Esophagus muscularis mucosa (tissue), 4 donors: ENCODE measurements around the gene RABL2A.
"Not testable (repeated sequence)": the region's sequence is repeated elsewhere in the genome, so short reads cannot be mapped to it uniquely, and the experiment has no call there.

Experiments
- EP300 ChIP-seq: sonication (generic); formaldehyde crosslinking; IDR thresholded peaks from one replicate; pipeline ENCODE4 v1.6.1; 2017; ENCODE audit warnings: antibody characterized with exemption
- POLR2A ChIP-seq: fragments of 450-650 bp; IDR thresholded peaks from one replicate; pipeline ENCODE4 v1.6.1; 2017; ENCODE audit warnings: antibody characterized with exemption, moderate library complexity, mild to moderate bottlenecking, low read depth
- POLR2AphosphoS5 ChIP-seq, 2 donors: sonication (generic); formaldehyde crosslinking; IDR thresholded peaks; one replicate each; pipeline ENCODE4 v1.6.1; 2017; ENCODE audit warnings: antibody characterized with exemption in 2 of 2
- TF ChIP-seq, protein P1 (sequence below), 3 experiments: fragments of 200-600 bp in 2 of 3; fragments of 450-650 bp in 1 of 3; sonication (generic) in 2 of 3; IDR thresholded peaks; one replicate each; pipeline ENCODE4 v1.5.1; 2017 to 2019; ENCODE audit warnings: antibody characterized with exemption in 3 of 3, mild to moderate bottlenecking in 2 of 3, moderate library complexity in 1 of 3

DNA sequence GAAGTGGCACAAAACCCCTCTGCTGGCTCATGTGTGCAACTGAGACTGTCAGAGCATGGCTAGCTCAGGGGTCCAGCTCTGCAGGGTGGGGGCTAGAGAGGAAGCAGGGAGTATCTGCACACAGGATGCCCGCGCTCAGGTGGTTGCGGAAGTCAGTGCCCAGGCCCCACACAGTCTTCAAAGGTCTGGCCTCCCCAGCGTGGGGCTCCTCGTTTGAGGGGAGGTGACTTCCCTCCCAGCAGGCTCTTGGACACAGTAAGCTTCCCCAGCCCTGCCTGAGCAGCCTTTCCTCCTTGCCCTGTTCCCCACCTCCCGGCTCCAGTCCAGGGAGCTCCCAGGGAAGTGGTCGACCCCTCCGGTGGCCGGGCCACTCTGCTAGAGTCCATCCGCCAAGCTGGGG lies 29.9 kb upstream of the RABL2A start:
- TF ChIP-seq, protein P1, sequence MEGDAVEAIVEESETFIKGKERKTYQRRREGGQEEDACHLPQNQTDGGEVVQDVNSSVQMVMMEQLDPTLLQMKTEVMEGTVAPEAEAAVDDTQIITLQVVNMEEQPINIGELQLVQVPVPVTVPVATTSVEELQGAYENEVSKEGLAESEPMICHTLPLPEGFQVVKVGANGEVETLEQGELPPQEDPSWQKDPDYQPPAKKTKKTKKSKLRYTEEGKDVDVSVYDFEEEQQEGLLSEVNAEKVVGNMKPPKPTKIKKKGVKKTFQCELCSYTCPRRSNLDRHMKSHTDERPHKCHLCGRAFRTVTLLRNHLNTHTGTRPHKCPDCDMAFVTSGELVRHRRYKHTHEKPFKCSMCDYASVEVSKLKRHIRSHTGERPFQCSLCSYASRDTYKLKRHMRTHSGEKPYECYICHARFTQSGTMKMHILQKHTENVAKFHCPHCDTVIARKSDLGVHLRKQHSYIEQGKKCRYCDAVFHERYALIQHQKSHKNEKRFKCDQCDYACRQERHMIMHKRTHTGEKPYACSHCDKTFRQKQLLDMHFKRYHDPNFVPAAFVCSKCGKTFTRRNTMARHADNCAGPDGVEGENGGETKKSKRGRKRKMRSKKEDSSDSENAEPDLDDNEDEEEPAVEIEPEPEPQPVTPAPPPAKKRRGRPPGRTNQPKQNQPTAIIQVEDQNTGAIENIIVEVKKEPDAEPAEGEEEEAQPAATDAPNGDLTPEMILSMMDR (IDR thresholded peaks at IDR 0.05), result not testable (repeated sequence)
- not testable (repeated sequence) for TF ChIP-seq EP300; POLR2A; POLR2AphosphoS5 (IDR thresholded peaks at IDR 0.05)
